NT2/D1 (cell line): ENCODE results near the gene RCAN2.

ENCODE experiments used
- DNase-seq: peaks from one replicate; pipeline ENCODE4 v3.0.0-alpha.2; 2011; ENCODE audit warnings: low read depth, low spot score
- H3K27me3 ChIP-seq: 2 replicates; pipeline ENCODE4 v1.6.0; 2011; ENCODE audit warnings: mild to moderate bottlenecking; ENCODE audit not compliant: insufficient read length, insufficient read depth
- H3K36me3 ChIP-seq: 2 replicates; pipeline ENCODE4 v1.6.1; 2011; ENCODE audit warnings: mild to moderate bottlenecking, low read length, mixed read lengths; ENCODE audit not compliant: insufficient read depth, insufficient read length
- H3K4me1 ChIP-seq: 2 replicates; pipeline ENCODE4 v1.5.1; 2011; ENCODE audit not compliant: insufficient read depth, insufficient read length
- H3K4me3 ChIP-seq: 2 replicates; pipeline ENCODE4 v1.5.1; 2011; ENCODE audit warnings: low read depth; ENCODE audit not compliant: insufficient read length
- H3K9ac ChIP-seq: 2 replicates; pipeline ENCODE4 v1.6.0; 2011; ENCODE audit warnings: low read depth; ENCODE audit not compliant: insufficient read length
- H3K9me3 ChIP-seq: 2 replicates; pipeline ENCODE4 v1.5.1; 2011; ENCODE audit warnings: mild to moderate bottlenecking, low read length; ENCODE audit not compliant: insufficient read depth
- SUZ12 ChIP-seq: IDR thresholded peaks from 2 replicates; pipeline ENCODE4 v1.6.1; 2011; ENCODE audit not compliant: insufficient read length, insufficient read depth; ENCODE audit errors: extremely low read depth
- YY1 ChIP-seq: IDR thresholded peaks from 2 replicates; pipeline ENCODE4 v1.6.1; 2011; ENCODE audit not compliant: insufficient read length, insufficient read depth
- ZNF274 ChIP-seq: IDR thresholded peaks from 2 replicates; pipeline ENCODE4 v1.6.1; 2011; ENCODE audit warnings: mild to moderate bottlenecking, low read depth, low read length

RCAN2 gene

GRCh38 chr6:46189726-46190125, 301.5 kb downstream of the RCAN2 start:
- Histone ChIP-seq H3K27me3 (no peaks in the 10 kb centered on the region), H3K36me3 (no peaks in the 10 kb centered on the region), H3K4me1 (no peaks in the 10 kb centered on the region), H3K9ac (no peak overlapping the region), H3K9me3 (no peaks in the 10 kb centered on the region), H3K4me3 (no peak overlapping the region)
- no peak for DNase-seq
- TF ChIP-seq ZNF274 = no peak

GRCh38 chr6:46186583-46186982, 304.7 kb downstream of the RCAN2 start:
- Histone ChIP-seq H3K4me1 (no peaks in the 10 kb centered on the region), H3K9me3 (no peaks in the 10 kb centered on the region), H3K27me3 (no peaks in the 10 kb centered on the region), H3K9ac (no peak overlapping the region), H3K36me3 (no peaks in the 10 kb centered on the region), H3K4me3 (no peak overlapping the region)
- DNase-seq = no peak
- TF ChIP-seq ZNF274 (no peak), SUZ12 (no peak), YY1 (no peak)

GRCh38 chr6:46184114-46184513, 307.1 kb downstream of the RCAN2 start:
- DNase-seq = no peak
- H3K9ac ChIP-seq = no peak overlapping the region
- no peaks in the 10 kb centered on the region for H3K4me1 ChIP-seq
- H3K4me3 ChIP-seq = no peak overlapping the region
- no peaks in the 10 kb centered on the region for H3K36me3 ChIP-seq
- no peaks in the 10 kb centered on the region for H3K9me3 ChIP-seq
- no peaks in the 10 kb centered on the region for H3K27me3 ChIP-seq
- no peak for TF ChIP-seq ZNF274
- no peak for TF ChIP-seq SUZ12
- TF ChIP-seq YY1 = no peak

GRCh38 chr6:46175976-46176375, 315.3 kb downstream of the RCAN2 start:
- no peaks in the 10 kb centered on the region for H3K4me1 ChIP-seq
- TF ChIP-seq YY1 (no peak), SUZ12 (no peak), ZNF274 (no peak)
- H3K4me3 ChIP-seq = no peak overlapping the region
- no peaks in the 10 kb centered on the region for H3K36me3 ChIP-seq
- H3K9me3 ChIP-seq = no peaks in the 10 kb centered on the region
- no peak for DNase-seq
- no peaks in the 10 kb centered on the region for H3K27me3 ChIP-seq
- no peak overlapping the region for H3K9ac ChIP-seq

- H3K9ac ChIP-seq = no peak overlapping the region
- H3K9me3 ChIP-seq = no peaks in the 10 kb centered on the region
- no peaks in the 10 kb centered on the region for H3K36me3 ChIP-seq
- H3K4me1 ChIP-seq = no peaks in the 10 kb centered on the region
- no peaks in the 10 kb centered on the region for H3K27me3 ChIP-seq
- no peak for TF ChIP-seq ZNF274
- no peak for TF ChIP-seq YY1
- TF ChIP-seq SUZ12 = no peak
- no peak overlapping the region for H3K4me3 ChIP-seq
- no peak for DNase-seq
Measured at GRCh38 chr6:46175446-46175845, 315.8 kb downstream of the RCAN2 start.

- H3K4me3 ChIP-seq = no peak overlapping the region
- DNase-seq = no peak
- no peaks in the 10 kb centered on the region for H3K9me3 ChIP-seq
- no peak overlapping the region for H3K9ac ChIP-seq
- TF ChIP-seq ZNF274 = no peak
- no peak for TF ChIP-seq SUZ12
- TF ChIP-seq YY1 = no peak
- no peaks in the 10 kb centered on the region for H3K4me1 ChIP-seq
- no peaks in the 10 kb centered on the region for H3K36me3 ChIP-seq
- no peaks in the 10 kb centered on the region for H3K27me3 ChIP-seq
Measured at GRCh38 chr6:46174904-46175303, 316.3 kb downstream of the RCAN2 start.

GRCh38 chr6:46172176-46172575, 319.1 kb downstream of the RCAN2 start:
- Histone ChIP-seq H3K4me1 (no peaks in the 10 kb centered on the region), H3K9ac (no peak overlapping the region), H3K27me3 (no peaks in the 10 kb centered on the region), H3K4me3 (no peak overlapping the region), H3K9me3 (no peaks in the 10 kb centered on the region), H3K36me3 (no peaks in the 10 kb centered on the region)
- TF ChIP-seq SUZ12 (no peak), ZNF274 (no peak), YY1 (no peak)
- DNase-seq = no peak
